Stimulated activated naive CD8-positive, alpha-beta T cell treated with anti-CD3 and anti-CD28 coated beads, Interleukin-15, Interleukin-2, amounts not matched to agents 100 ng/mL and 50 ng/mL, for 24 hours (primary cell): Measurements from ENCODE around the gene LIMD2.
A peak's percentile ranks its signal among the peaks of the same experiment; 100 is the strongest.

Experiments
- H3K27ac Mint-ChIP-seq: one replicate; pipeline ENCODE4 v1.8.0; 2021; ENCODE audit warnings: mild to moderate bottlenecking, mixed read lengths
- H3K27me3 Mint-ChIP-seq: one replicate; pipeline ENCODE4 v1.8.0; 2021; ENCODE audit warnings: mixed read lengths
- H3K36me3 Mint-ChIP-seq: one replicate; pipeline ENCODE4 v1.8.0; 2021; ENCODE audit warnings: low read depth, mixed read lengths
- H3K4me1 Mint-ChIP-seq: one replicate; pipeline ENCODE4 v1.8.0; 2021; ENCODE audit warnings: low read depth, mixed read lengths
- H3K4me3 Mint-ChIP-seq: one replicate; pipeline ENCODE4 v1.8.0; 2021; ENCODE audit warnings: mild to moderate bottlenecking, mixed read lengths
- H3K9me3 Mint-ChIP-seq: one replicate; pipeline ENCODE4 v1.8.0; 2021; ENCODE audit warnings: mixed read lengths

LIMD2 gene

DNA sequence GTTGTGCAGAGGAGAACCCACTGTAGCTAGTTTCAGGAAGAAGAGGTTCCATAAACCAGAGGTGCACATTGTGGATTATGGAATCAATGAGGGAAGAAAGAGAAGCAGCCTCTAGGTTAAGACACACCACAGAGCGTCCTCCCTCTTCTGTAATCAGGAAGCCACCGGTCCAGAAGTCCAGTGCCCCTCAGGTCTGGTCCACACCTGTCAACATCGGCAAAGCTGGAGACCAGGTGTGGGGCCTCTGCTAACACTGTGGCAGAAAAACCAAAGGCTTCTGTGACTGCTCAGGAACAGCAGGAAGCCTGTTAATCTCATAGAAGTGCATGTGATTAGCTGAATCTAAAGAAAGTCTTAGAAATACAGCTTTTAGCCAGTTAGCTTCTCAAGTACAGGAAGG is 23.3 kb downstream of the LIMD2 start:
- H3K9me3 Mint-ChIP-seq: no peaks in the 10 kb centered on the region
- no peak overlapping the region for H3K4me3 Mint-ChIP-seq
- no peaks in the 10 kb centered on the region for H3K27me3 Mint-ChIP-seq
- peaks cover 6% of the 10 kb centered on the region for H3K4me1 Mint-ChIP-seq
- no peak overlapping the region for H3K27ac Mint-ChIP-seq
- peaks cover 22% of the 10 kb centered on the region for H3K36me3 Mint-ChIP-seq

- Mint-ChIP-seq H3K9me3 (no peaks in the 10 kb centered on the region), H3K27ac (no peak overlapping the region), H3K4me3 (no peak overlapping the region), H3K36me3 (peaks cover 24% of the 10 kb centered on the region), H3K4me1 (peaks cover 6% of the 10 kb centered on the region), H3K27me3 (no peaks in the 10 kb centered on the region)
Observed at GRCh38 chr17:63675607-63676546, 24.0 kb downstream of the LIMD2 start.

DNA sequence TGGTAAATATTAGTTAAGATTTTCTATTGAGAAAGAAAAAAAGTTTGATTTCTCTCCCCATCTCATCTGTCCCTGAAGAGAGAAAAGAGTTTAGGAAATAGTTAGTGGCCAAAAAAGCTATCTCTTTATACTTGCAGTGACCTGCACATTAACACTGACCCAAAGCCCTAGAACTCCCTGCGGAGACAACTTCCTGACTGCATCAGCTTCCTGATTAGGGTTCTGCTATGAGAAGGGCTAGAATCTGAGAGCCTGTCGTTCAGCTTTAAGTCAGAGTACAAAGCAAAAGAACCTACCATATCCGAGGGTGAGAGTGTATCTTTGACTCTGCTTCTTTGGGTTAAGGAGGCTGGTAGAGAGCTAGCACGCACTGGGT is 24.7 kb downstream of the LIMD2 start:
- Mint-ChIP-seq H3K36me3 (peaks cover 22% of the 10 kb centered on the region), H3K9me3 (no peaks in the 10 kb centered on the region), H3K4me1 (peaks cover 6% of the 10 kb centered on the region), H3K27me3 (no peaks in the 10 kb centered on the region), H3K4me3 (no peak overlapping the region), H3K27ac (no peak overlapping the region)

GRCh38 chr17:63672856-63673255 is 27.1 kb downstream of the LIMD2 start:
- Mint-ChIP-seq H3K4me1 (peaks cover 6% of the 10 kb centered on the region), H3K27me3 (no peaks in the 10 kb centered on the region), H3K36me3 (peaks cover 22% of the 10 kb centered on the region), H3K27ac (no peak overlapping the region), H3K4me3 (no peak overlapping the region), H3K9me3 (no peaks in the 10 kb centered on the region)

DNA sequence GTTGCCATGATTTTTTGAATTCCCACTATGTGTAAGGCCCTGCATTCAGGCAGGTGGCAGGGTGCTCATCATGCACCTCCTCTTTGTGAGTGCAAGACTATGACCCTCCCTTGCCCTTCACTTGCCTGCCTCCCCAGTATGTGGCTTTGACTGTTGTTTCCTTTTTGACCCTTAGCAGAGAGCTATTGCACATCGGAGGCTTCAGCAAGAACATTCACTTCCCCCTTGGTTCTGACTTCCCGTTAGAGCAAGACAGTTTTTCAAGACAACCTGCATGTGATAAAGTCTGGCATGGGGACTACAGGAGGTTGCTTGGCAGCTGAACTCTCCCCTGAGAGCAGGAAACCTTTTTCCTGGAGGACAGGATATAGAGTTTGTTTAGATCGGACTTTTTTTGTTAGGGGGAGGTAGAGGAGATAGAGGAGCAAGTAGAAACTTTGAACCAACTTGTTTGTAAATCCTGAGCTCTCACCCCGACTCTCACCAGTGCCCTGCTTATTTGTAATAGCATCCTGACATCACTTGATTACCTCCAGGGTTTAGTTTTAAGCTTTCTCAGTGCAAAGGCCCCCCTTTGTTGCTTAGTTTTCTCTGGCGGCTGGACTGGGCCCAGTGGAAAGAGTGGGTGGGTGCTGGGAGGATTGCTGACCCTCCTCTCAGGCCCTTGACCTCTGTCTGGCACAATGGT is 34.3 kb downstream of the LIMD2 start:
- H3K36me3 Mint-ChIP-seq: peaks cover 19% of the 10 kb centered on the region
- H3K27ac Mint-ChIP-seq: peak overlapping the region; percentile 71
- H3K4me1 Mint-ChIP-seq: peaks cover 18% of the 10 kb centered on the region
- no peaks in the 10 kb centered on the region for H3K27me3 Mint-ChIP-seq
- no peak overlapping the region for H3K4me3 Mint-ChIP-seq
- no peaks in the 10 kb centered on the region for H3K9me3 Mint-ChIP-seq

GRCh38 chr17:63659850-63660249 is 40.1 kb downstream of the LIMD2 start:
- peaks cover 7% of the 10 kb centered on the region for H3K4me1 Mint-ChIP-seq
- H3K4me3 Mint-ChIP-seq: no peak overlapping the region
- peaks cover 26% of the 10 kb centered on the region for H3K36me3 Mint-ChIP-seq
- no peak overlapping the region for H3K27ac Mint-ChIP-seq
- no peaks in the 10 kb centered on the region for H3K27me3 Mint-ChIP-seq
- no peaks in the 10 kb centered on the region for H3K9me3 Mint-ChIP-seq

DNA sequence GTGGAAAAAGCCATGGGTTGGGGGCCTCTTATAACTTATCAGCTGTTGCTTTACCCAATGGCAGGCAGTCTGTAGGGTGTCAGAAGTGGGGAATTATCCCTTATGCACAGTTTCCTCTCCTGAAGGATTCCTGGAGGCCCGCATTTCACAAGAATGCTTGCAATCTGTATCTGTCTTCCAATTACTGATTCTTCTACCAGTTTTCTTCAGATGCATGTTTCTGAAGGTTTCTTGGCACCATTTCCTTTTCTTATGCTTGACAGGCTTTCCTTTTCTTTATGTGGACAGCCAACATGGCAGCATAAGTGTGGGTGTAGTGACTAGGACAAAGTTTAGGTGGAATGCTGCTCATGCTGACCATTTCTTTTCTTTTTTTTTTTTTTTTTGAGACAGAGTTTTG is 41.6 kb downstream of the LIMD2 start:
- H3K9me3 Mint-ChIP-seq: no peaks in the 10 kb centered on the region
- peaks cover 22% of the 10 kb centered on the region for H3K36me3 Mint-ChIP-seq
- no peak overlapping the region for H3K27ac Mint-ChIP-seq
- no peaks in the 10 kb centered on the region for H3K4me1 Mint-ChIP-seq
- H3K4me3 Mint-ChIP-seq: no peak overlapping the region
- H3K27me3 Mint-ChIP-seq: no peaks in the 10 kb centered on the region

GRCh38 chr17:63657786-63658185 is 42.1 kb downstream of the LIMD2 start:
- Mint-ChIP-seq H3K27me3 (no peaks in the 10 kb centered on the region), H3K9me3 (no peaks in the 10 kb centered on the region), H3K27ac (no peak overlapping the region), H3K36me3 (peaks cover 28% of the 10 kb centered on the region), H3K4me3 (no peak overlapping the region), H3K4me1 (no peaks in the 10 kb centered on the region)

- H3K27ac Mint-ChIP-seq: no peak overlapping the region
- H3K27me3 Mint-ChIP-seq: no peaks in the 10 kb centered on the region
- peaks cover 32% of the 10 kb centered on the region for H3K36me3 Mint-ChIP-seq
- no peak overlapping the region for H3K4me3 Mint-ChIP-seq
- H3K9me3 Mint-ChIP-seq: no peaks in the 10 kb centered on the region
- peaks cover 6% of the 10 kb centered on the region for H3K4me1 Mint-ChIP-seq
Observed at GRCh38 chr17:63653050-63653449, 46.9 kb downstream of the LIMD2 start.

GRCh38 chr17:63652106-63652505 is 47.8 kb downstream of the LIMD2 start:
- Mint-ChIP-seq H3K36me3 (peaks cover 28% of the 10 kb centered on the region), H3K4me1 (peaks cover 6% of the 10 kb centered on the region)

DNA sequence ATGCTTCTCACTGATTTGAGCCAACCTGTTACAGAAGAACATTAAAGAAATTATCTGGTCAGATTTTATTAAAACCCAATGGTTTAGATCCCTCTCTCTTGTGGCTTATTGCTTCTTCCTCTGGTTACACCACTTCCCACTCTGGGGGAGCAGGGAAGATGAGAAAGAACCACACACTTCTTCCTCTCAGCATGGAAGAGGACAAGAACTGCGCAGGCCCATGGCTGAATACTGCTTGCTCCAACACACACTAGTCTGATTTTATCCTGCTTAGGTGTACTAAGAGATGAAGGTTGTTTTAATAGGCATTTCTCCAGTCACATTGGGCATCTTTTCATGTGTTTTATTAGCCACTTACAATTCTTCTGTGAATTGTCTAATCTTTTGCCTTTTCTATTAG is 50.1 kb downstream of the LIMD2 start:
- H3K9me3 Mint-ChIP-seq: no peaks in the 10 kb centered on the region
- H3K27me3 Mint-ChIP-seq: no peaks in the 10 kb centered on the region
- no peak overlapping the region for H3K4me3 Mint-ChIP-seq
- H3K36me3 Mint-ChIP-seq: peaks cover 33% of the 10 kb centered on the region
- H3K27ac Mint-ChIP-seq: no peak overlapping the region
- peaks cover 24% of the 10 kb centered on the region for H3K4me1 Mint-ChIP-seq

More at GRCh38 chr17:63652106-63652505, 47.8 kb downstream of the LIMD2 start:
- no peak overlapping the region for H3K27ac Mint-ChIP-seq
- H3K9me3 Mint-ChIP-seq: no peaks in the 10 kb centered on the region
- H3K4me3 Mint-ChIP-seq: no peak overlapping the region
- no peaks in the 10 kb centered on the region for H3K27me3 Mint-ChIP-seq

DNA sequence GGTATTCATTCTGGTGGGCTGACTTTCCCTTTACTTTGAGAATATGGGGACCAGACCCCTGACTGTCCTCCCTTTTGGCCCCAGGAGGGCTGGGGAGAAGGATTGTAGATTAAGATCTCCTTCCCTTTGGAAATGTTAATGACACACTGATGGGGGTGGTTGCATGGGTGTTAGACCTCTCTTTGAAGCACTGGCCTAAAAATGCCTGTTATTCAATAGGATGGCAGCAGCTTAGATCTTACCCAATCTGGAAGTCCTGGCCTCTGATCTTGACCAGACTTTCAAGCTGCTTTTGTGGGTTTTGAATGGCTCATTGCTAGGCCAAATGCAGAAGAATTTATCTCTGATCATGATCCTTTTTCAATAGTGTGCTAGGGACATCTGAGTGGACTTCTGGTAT is 52.0 kb downstream of the LIMD2 start:
- no peak overlapping the region for H3K27ac Mint-ChIP-seq
- no peaks in the 10 kb centered on the region for H3K27me3 Mint-ChIP-seq
- H3K9me3 Mint-ChIP-seq: no peaks in the 10 kb centered on the region
- H3K36me3 Mint-ChIP-seq: peaks cover 27% of the 10 kb centered on the region
- H3K4me3 Mint-ChIP-seq: no peak overlapping the region
- H3K4me1 Mint-ChIP-seq: peaks cover 27% of the 10 kb centered on the region

DNA sequence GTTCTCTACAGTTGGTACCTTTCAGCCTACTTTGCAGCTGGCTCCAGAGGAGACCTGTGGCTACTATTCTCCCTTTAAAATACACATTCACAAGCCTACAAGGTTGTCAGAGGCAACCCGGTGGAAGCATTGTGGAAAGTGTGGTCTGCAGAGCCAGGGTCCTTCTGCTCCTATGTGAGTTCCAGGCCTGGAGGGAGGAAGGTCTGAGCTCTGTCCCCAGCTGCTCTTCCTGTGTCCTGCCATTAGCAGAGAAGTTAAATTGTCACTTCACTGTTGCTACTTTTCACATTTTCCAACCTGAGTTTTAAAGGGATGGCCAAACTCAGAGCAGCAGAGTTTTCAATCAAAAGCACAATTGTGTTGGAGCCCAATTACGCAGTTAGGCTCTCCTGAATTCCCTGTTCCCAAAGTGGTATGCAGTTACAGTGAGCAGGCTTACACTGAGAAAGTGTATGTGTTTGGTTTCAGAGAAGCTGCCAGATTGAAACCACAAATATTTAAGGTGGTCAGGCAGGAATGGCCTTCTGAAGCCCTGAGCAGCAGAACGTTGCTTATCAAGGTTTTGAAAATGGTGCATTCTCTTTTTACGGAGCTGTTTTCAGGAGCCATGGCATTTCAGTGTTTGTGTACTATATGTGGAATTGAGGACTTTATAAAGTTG is 52.7 kb downstream of the LIMD2 start:
- H3K4me3 Mint-ChIP-seq: no peak overlapping the region
- H3K9me3 Mint-ChIP-seq: no peaks in the 10 kb centered on the region
- peaks cover 27% of the 10 kb centered on the region for H3K4me1 Mint-ChIP-seq
- H3K27me3 Mint-ChIP-seq: no peaks in the 10 kb centered on the region
- peaks cover 20% of the 10 kb centered on the region for H3K36me3 Mint-ChIP-seq
- no peak overlapping the region for H3K27ac Mint-ChIP-seq

GRCh38 chr17:63646488-63646806 is 53.5 kb downstream of the LIMD2 start:
- Mint-ChIP-seq H3K4me1 (peaks cover 32% of the 10 kb centered on the region), H3K9me3 (no peaks in the 10 kb centered on the region), H3K4me3 (no peak overlapping the region), H3K36me3 (peaks cover 17% of the 10 kb centered on the region), H3K27me3 (no peaks in the 10 kb centered on the region), H3K27ac (peak overlapping the region; percentile 10)
